ENCODE results near the gene CD200R1L.

DNA sequence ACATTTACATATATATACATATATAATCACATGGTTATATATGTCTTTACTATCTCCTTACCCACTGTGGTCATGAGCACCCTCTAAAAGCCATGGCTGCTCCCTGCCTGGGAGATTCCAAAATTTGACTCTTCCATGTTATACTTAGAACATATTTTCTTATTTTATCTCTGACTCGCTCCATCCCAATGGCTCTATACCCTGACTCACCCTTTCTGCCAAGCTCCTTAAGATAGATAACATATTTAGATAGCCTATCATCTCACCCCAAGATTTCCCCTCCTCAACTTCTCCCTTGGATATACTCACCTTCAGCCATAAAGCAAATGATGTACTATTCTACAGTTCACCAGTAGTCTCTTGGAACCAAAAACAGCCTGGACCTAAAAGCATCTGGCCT lies 65.1 kb downstream of the CD200R1L start:
- TF ChIP-seq CTCF (conservative IDR thresholded peaks at IDR 0.05; ENCODE audit: low read depth, low read length) (no peak), POLR2A (IDR thresholded peaks at IDR 0.05; ENCODE audit: low read depth, low read length) (no peak), MAFK (IDR thresholded peaks at IDR 0.05; ENCODE audit: low read depth, low read length) (no peak), RAD21 (IDR thresholded peaks at IDR 0.05; ENCODE audit: low read length) (no peak), RFX5 (IDR thresholded peaks at IDR 0.05; ENCODE audit: low read depth, low read length) (no peak), SMC3 (IDR thresholded peaks at IDR 0.05; ENCODE audit: low read depth, low read length) (no peak), BHLHE40 (IDR thresholded peaks at IDR 0.05; ENCODE audit: low read depth, low read length) (no peak), MXI1 (IDR thresholded peaks at IDR 0.05; ENCODE audit: borderline replicate concordance, low read depth, low read length) (no peak), CEBPB (IDR thresholded peaks at IDR 0.05; ENCODE audit: low read depth, low read length) (no peak), RCOR1 (IDR thresholded peaks at IDR 0.05; ENCODE audit: insufficient replicate concordance, low read length) (no peak), FOS (IDR thresholded peaks at IDR 0.05; ENCODE audit: low read depth, low read length) (0 out of 2 replicates have a peak, but pooled peaks have one; percentile 13), MAZ (IDR thresholded peaks at IDR 0.05; ENCODE audit: borderline replicate concordance, low read depth, low read length) (no peak)
- TF ChIP-seq, protein P1, sequence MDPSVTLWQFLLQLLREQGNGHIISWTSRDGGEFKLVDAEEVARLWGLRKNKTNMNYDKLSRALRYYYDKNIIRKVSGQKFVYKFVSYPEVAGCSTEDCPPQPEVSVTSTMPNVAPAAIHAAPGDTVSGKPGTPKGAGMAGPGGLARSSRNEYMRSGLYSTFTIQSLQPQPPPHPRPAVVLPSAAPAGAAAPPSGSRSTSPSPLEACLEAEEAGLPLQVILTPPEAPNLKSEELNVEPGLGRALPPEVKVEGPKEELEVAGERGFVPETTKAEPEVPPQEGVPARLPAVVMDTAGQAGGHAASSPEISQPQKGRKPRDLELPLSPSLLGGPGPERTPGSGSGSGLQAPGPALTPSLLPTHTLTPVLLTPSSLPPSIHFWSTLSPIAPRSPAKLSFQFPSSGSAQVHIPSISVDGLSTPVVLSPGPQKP (IDR thresholded peaks at IDR 0.05; ENCODE audit: borderline replicate concordance, low read depth, low read length) = no peak
- TF ChIP-seq, protein P2, sequence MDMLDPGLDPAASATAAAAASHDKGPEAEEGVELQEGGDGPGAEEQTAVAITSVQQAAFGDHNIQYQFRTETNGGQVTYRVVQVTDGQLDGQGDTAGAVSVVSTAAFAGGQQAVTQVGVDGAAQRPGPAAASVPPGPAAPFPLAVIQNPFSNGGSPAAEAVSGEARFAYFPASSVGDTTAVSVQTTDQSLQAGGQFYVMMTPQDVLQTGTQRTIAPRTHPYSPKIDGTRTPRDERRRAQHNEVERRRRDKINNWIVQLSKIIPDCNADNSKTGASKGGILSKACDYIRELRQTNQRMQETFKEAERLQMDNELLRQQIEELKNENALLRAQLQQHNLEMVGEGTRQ (IDR thresholded peaks at IDR 0.05; ENCODE audit: low read depth, low read length) = no peak
